IMR-90 (cell line): ENCODE results near the gene AGO3. TPM values are rescaled to one million over a fixed set of nuclear protein-coding genes. Genes with fewer than 3 reads are reported as not detected.

Experiments used
- ATAC-seq: fragments of 200-7000 bp; cut with Tn5 transposase; 2 replicates; pipeline ENCODE4 v1.9.1; 2020; ENCODE audit warnings: low read depth, mild to moderate bottlenecking, moderate library complexity
- BruUV-seq: library from RNA; stranded (reverse); fragments of 400-500 nt; replicated peaks from 2 replicates; lab custom pipeline; 2021; lab: Mats Ljungman, UMichigan
- CTCF ChIA-PET: fragments of 300-600 bp; formaldehyde crosslinking; extraction: SDS; loops from one replicate; lab custom pipeline; 2021; ENCODE audit warnings: antibody characterized with exemption; lab: Yijun Ruan, JAX
- POLR2A ChIA-PET: fragments of 300-600 bp; sonication (Branson Sonifier 250); formaldehyde crosslinking; loops from one replicate; lab custom pipeline; 2022; ENCODE audit warnings: antibody characterized with exemption; ENCODE audit not compliant: unreplicated experiment; lab: Charles Lee
- DNase-seq: peaks from one replicate; pipeline ENCODE4 v3.0.0; 2013
- H2AFZ ChIP-seq: replicated peaks from 2 replicates; pipeline ENCODE3; 2013; ENCODE audit warnings: low read length, mild to moderate bottlenecking; ENCODE audit not compliant: poor library complexity
- H2AK5ac ChIP-seq: 2 replicates; pipeline ENCODE4 v1.6.1; 2013; ENCODE audit warnings: low read depth, low read length, inconsistent platforms
- H2AK9ac ChIP-seq: replicated peaks from 2 replicates; pipeline ENCODE3; 2013; ENCODE audit warnings: mild to moderate bottlenecking, low read depth, low read length, moderate library complexity; ENCODE audit not compliant: poor library complexity
- H2BK120ac ChIP-seq: 2 replicates; pipeline ENCODE4 v1.6.1; 2013; ENCODE audit warnings: low read depth, low read length, inconsistent platforms
- H2BK15ac ChIP-seq: 3 replicates; pipeline ENCODE4 v1.6.1; 2013; ENCODE audit warnings: low read depth, low read length, inconsistent platforms
- H2BK20ac ChIP-seq: 2 replicates; pipeline ENCODE4 v1.6.1; 2013; ENCODE audit warnings: low read depth, mild to moderate bottlenecking, inconsistent platforms, low read length, moderate library complexity
- H2BK5ac ChIP-seq: 2 replicates; pipeline ENCODE4 v1.6.1; 2013; ENCODE audit warnings: mild to moderate bottlenecking, low read depth, low read length, inconsistent platforms; ENCODE audit not compliant: poor library complexity, severe bottlenecking
- H3K14ac ChIP-seq: replicated peaks from 2 replicates; pipeline ENCODE4 v1.6.1; 2013; ENCODE audit warnings: low read depth, low read length, inconsistent platforms
- H3K18ac ChIP-seq: 2 replicates; pipeline ENCODE4 v1.6.1; 2013; ENCODE audit warnings: low read depth, low read length, control low read depth
- H3K23ac ChIP-seq: 2 replicates; pipeline ENCODE4 v1.6.1; 2013; ENCODE audit warnings: low read depth, low read length, inconsistent platforms
- H3K27ac ChIP-seq: 2 replicates; pipeline ENCODE4 v1.5.1; 2013; ENCODE audit warnings: mild to moderate bottlenecking, control low read depth, low read length; ENCODE audit not compliant: insufficient read depth
- H3K27me3 ChIP-seq: 2 replicates; pipeline ENCODE4 v1.6.1; 2013; ENCODE audit warnings: low read length; ENCODE audit not compliant: control insufficient read depth, insufficient read depth
- H3K36me3 ChIP-seq: 2 replicates; pipeline ENCODE4 v1.6.1; 2013; ENCODE audit warnings: low read length, mixed read lengths; ENCODE audit not compliant: control insufficient read depth, insufficient read depth
- H3K4ac ChIP-seq: 2 replicates; pipeline ENCODE4 v1.6.1; 2013; ENCODE audit warnings: low read depth, low read length, inconsistent platforms
- H3K4me1 ChIP-seq: 2 replicates; pipeline ENCODE4 v1.6.1; 2013; ENCODE audit warnings: low read length, mixed read lengths; ENCODE audit not compliant: control insufficient read depth, insufficient read depth
- H3K4me2 ChIP-seq: 2 replicates; pipeline ENCODE4 v1.6.1; 2013; ENCODE audit warnings: low read depth, mild to moderate bottlenecking, control low read depth, low read length, moderate library complexity
- H3K4me3 ChIP-seq: 2 replicates; pipeline ENCODE4 v1.5.1; 2013; ENCODE audit warnings: low read depth, mild to moderate bottlenecking, control low read depth, low read length, moderate library complexity; ENCODE audit not compliant: insufficient read depth
- H3K56ac ChIP-seq: 2 replicates; pipeline ENCODE4 v1.6.1; 2013; ENCODE audit warnings: low read length, inconsistent platforms; ENCODE audit not compliant: insufficient read depth; ENCODE audit errors: extremely low read depth
- H3K79me1 ChIP-seq, 2 experiments: 2 replicates each; pipeline ENCODE4 v1.6.1; 2013; ENCODE audit warnings: low read length in 2 of 2, inconsistent platforms in 1 of 2, low read depth in 1 of 2
- H3K9ac ChIP-seq: 2 replicates; pipeline ENCODE4 v1.6.1; 2013; ENCODE audit warnings: low read depth, low read length, control low read depth
- H3K9me1 ChIP-seq: 2 replicates; pipeline ENCODE4 v1.6.1; 2013; ENCODE audit warnings: low read length, inconsistent platforms; ENCODE audit not compliant: insufficient read depth
- H3K9me3 ChIP-seq: 2 replicates; pipeline ENCODE4 v1.6.1; 2013; ENCODE audit warnings: low read length; ENCODE audit not compliant: control insufficient read depth, insufficient read depth
- H4K20me1 ChIP-seq: 2 replicates; pipeline ENCODE4 v1.6.1; 2013; ENCODE audit warnings: low read length, inconsistent platforms; ENCODE audit not compliant: insufficient read depth
- H4K5ac ChIP-seq: 2 replicates; pipeline ENCODE4 v1.6.1; 2013; ENCODE audit warnings: mild to moderate bottlenecking, low read depth, low read length, control low read depth
- H4K8ac ChIP-seq, 2 experiments: 2 replicates each; pipeline ENCODE4 v1.6.1; 2013; ENCODE audit warnings: low read depth in 2 of 2, low read length in 2 of 2, control low read depth in 1 of 2, inconsistent platforms in 1 of 2
- H4K91ac ChIP-seq: 2 replicates; pipeline ENCODE4 v1.6.1; 2013; ENCODE audit warnings: low read depth, low read length, inconsistent platforms; ENCODE audit not compliant: insufficient read depth
- CEBPB ChIP-seq: IDR thresholded peaks from 2 replicates; pipeline ENCODE4 v1.6.1; 2012; ENCODE audit warnings: low read depth, low read length, improper control_type of control experiment
- MAZ ChIP-seq: IDR thresholded peaks from 2 replicates; pipeline ENCODE4 v1.6.1; 2012; ENCODE audit warnings: low read depth, mild to moderate bottlenecking, low read length, improper control_type of control experiment, moderate library complexity, borderline replicate concordance
- WGBS, 2 experiments: methylation state at CpG; one replicate each; pipeline versions ENCODE4 v1.1.5 to v1.1.7; 2013; ENCODE audit warnings: missing lambda C conversion rate in 2 of 2; ENCODE audit not compliant: insufficient read length in 1 of 2; ENCODE audit errors: extremely low coverage in 2 of 2; 5-methylcytosine and 5-hydroxymethylcytosine counted together
- dilution Hi-C: fragments of 300-500 bp; cut with HindIII; formaldehyde crosslinking; loops from one replicate; pipeline ENCODE4 v1.14.3; 2018; ENCODE audit warnings: low sequenced_read_pairs; ENCODE audit not compliant: unreplicated experiment
- in situ Hi-C: fragments of 300-500 bp; cut with MboI; formaldehyde crosslinking; loops from 3 replicates; pipeline ENCODE4 v1.14.3; 2019; ENCODE audit warnings: low sequenced_read_pairs, inconsistent platforms, mixed read lengths
- intact Hi-C: fragments of 100-400 bp; cut with micrococcal nuclease; formaldehyde crosslinking; loops from 2 replicates; pipeline ENCODE4 v1.10.0; 2022
- polyA plus RNA-seq, 3 experiments: library from polyadenylated mRNA; depleted of rRNA; stranded (reverse); fragments of >200 nt; gene quantifications; 2 replicates each; pipeline ENCODE4 v1.2.3, GENCODE V29; 2012; ENCODE audit warnings: low replicate concordance in 1 of 3
- total RNA-seq: library from RNA; depleted of rRNA; stranded (reverse); fragments of >200 nt; gene quantifications from 2 replicates; pipeline ENCODE4 v1.2.3, GENCODE V29; 2012

AGO3 gene
- total and polyA plus RNA-seq, 2 of the 4 experiments (the other 2 are of a cell fraction) = 8.9 to 25.6 TPM

- ChIA-PET CTCF (no interaction called here), POLR2A (no interaction called here)
- no peak overlapping the region for H4K5ac ChIP-seq
- H3K27me3 ChIP-seq = no peaks in the 10 kb centered on the region
- intact Hi-C loops (loop anchor here (10.0 kb wide), 1 partner anchor 153 kb away; the partner anchor contains the start of genes ADPRS and TEKT2), in situ Hi-C loops (no loop called here), dilution Hi-C loops (no loop called here)
- H3K4me2 ChIP-seq = peak overlapping the region; percentile 97
- H2AK9ac ChIP-seq = no peak overlapping the region
- no peak overlapping the region for H4K91ac ChIP-seq
- TF ChIP-seq MAZ = no peak
- 0 out of 2 replicates have a peak, but pooled peaks have one; percentile 20 for TF ChIP-seq CEBPB
- ATAC-seq (no peak), DNase-seq (no peak)
- H3K14ac ChIP-seq = no peak overlapping the region; the same call in 1 of the 2 replicates
- 0 out of 2 replicates have a peak overlapping the region, but pooled peaks have one; percentile 11 for H3K56ac ChIP-seq
- H2AK5ac ChIP-seq = no peak overlapping the region
- H2BK15ac ChIP-seq = no peak overlapping the region
- H4K20me1 ChIP-seq = peaks cover 10% of the 10 kb centered on the region
- H3K9me1 ChIP-seq = peaks cover 5% of the 10 kb centered on the region; the same call in 1 of the 2 replicates
- no peak overlapping the region for H3K18ac ChIP-seq
- H3K36me3 ChIP-seq = no peaks in the 10 kb centered on the region
- H3K4me1 ChIP-seq = peaks cover 5% of the 10 kb centered on the region
- no TSS peak for BruUV-seq
- no CpG with 5 or more reads among the region's 7 CpGs for WGBS, 2 experiments
- no peak overlapping the region for H2BK20ac ChIP-seq
- no peaks in the 10 kb centered on the region for H3K9me3 ChIP-seq
- H3K23ac ChIP-seq = no peak overlapping the region
- peak overlapping the region in 1 of 2 experiments; percentile 87; a peak in 1 of 4 replicates for H4K8ac ChIP-seq
- H2AFZ ChIP-seq = no peak overlapping the region
- H3K9ac ChIP-seq = peak overlapping the region; percentile 84; the same call in 1 of the 2 replicates
- no peak overlapping the region for H2BK120ac ChIP-seq
- H3K79me1 ChIP-seq = peaks cover 4 to 45% of the 10 kb centered on the region in 2 experiments; a peak in 3 of 4 replicates
- H3K4me3 ChIP-seq = peak overlapping the region; percentile 92
- H2BK5ac ChIP-seq = no peak overlapping the region
- H3K4ac ChIP-seq = no peak overlapping the region
- H3K27ac ChIP-seq = no peak overlapping the region
Observed at GRCh38 chr1:35932158-35932636, 1.3 kb downstream of the AGO3 start.
